Colonic mucosa (tissue), 4 donors: ENCODE results near the gene AFAP1L1. TPM values are rescaled to one million over a fixed set of nuclear protein-coding genes. Genes with fewer than 3 reads are reported as not detected.

Experiments
- DNase-seq: peaks from one replicate; pipeline ENCODE4 v3.0.0-alpha.2; 2020
- H3K27ac ChIP-seq: fragments of 200-600 bp; one replicate; pipeline ENCODE4 v1.8.0; 2021
- H3K27me3 ChIP-seq: fragments of 200-600 bp; one replicate; pipeline ENCODE4 v1.8.0; 2021
- H3K36me3 ChIP-seq: fragments of 200-600 bp; one replicate; pipeline ENCODE4 v1.8.0; 2021
- H3K4me1 ChIP-seq: fragments of 200-600 bp; one replicate; pipeline ENCODE4 v1.8.0; 2021; ENCODE audit warnings: mild to moderate bottlenecking
- H3K4me3 ChIP-seq: fragments of 200-600 bp; one replicate; pipeline ENCODE4 v1.8.0; 2021
- H3K9ac ChIP-seq, 2 donors: one replicate each; pipeline ENCODE4 v1.7.0; 2013; ENCODE audit warnings: control low read depth in 2 of 2, low read depth in 2 of 2, low read length in 2 of 2
- H3K9me3 ChIP-seq: fragments of 200-600 bp; one replicate; pipeline ENCODE4 v1.8.0; 2021
- intact Hi-C: fragments of 100-400 bp; cut with DNase I; formaldehyde crosslinking; loops from one replicate; pipeline ENCODE4 v1.14.1; 2022
- total RNA-seq, 2 donors: library from RNA; stranded (reverse); fragmentation: NEBNext Ultra II Directional in 1 of 2; extraction: Animal tissue kit (Norgen Biotek cat#: 25700) in 1 of 2; gene quantifications; one replicate each; pipeline ENCODE4 v1.2.1, GENCODE V29; 2021
- TF ChIP-seq, protein P1 (sequence below): fragments of 200-600 bp; IDR thresholded peaks from one replicate; pipeline ENCODE4 v1.8.0; 2022; ENCODE audit warnings: antibody characterized with exemption, mild to moderate bottlenecking
- donor health status: healthy.
- donor health status: DM: no; HTN: no; CAD: no.
- donor health status: DM: no; HTN: no; CAD: no.

AFAP1L1 gene
- total RNA-seq, 2 donors from 2014 or later = 1.6 to 4.0 TPM

DNA sequence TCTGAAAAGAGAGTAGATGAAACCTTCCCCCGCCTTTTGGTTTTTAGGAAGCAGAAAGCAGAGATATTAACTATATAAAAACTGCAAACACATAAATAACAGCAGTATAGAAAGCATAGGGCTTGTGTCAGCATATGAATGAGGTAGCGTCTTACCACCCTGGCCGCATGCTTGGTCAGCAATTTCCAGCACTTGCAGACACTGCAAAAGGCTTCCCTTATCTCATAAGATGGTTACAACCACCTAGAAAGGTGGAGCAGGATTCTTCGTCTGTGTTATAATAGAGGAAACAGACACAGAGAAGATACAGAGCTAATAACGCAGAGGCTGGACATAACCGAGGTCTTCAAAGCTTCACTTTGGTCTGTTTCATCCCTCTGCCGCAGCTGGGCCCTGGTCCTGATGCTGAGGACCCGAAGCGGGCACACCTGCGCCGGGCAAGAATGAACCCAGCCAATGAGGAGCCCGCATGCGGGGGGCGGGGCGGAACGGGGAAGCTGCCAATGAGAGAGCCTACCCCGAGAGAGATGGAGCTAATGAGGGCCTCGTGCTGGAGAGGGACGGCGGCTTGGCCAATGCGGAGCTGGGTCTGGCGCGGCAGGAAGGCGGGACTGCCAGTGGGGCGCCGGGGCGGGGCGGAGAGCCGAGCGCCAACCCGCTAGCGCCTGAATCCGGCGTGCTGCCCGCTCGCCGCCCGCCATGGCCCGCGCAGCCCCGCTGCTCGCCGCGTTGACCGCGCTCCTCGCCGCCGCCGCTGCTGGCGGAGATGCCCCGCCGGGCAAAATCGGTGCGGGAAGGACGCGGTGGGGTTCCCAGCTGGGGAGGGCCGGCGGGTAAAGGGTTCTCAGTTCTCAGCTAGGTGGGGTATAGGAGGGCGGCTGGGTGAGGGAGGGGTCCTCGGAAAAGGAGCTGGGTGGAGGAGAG lies 86.0 kb downstream of the AFAP1L1 start, which contains the start of gene PCYOX1L:
Gene PCYOX1L, plus strand, starts transcription at position 677 of the 924 bp plus-strand sequence. Its CDS starts 23 bp downstream, at position 700.
- H3K9me3 ChIP-seq = no peaks in the 10 kb centered on the region
- peak within 1 kb of the TSS; percentile 67 for H3K9ac ChIP-seq
- TF ChIP-seq, protein P1, sequence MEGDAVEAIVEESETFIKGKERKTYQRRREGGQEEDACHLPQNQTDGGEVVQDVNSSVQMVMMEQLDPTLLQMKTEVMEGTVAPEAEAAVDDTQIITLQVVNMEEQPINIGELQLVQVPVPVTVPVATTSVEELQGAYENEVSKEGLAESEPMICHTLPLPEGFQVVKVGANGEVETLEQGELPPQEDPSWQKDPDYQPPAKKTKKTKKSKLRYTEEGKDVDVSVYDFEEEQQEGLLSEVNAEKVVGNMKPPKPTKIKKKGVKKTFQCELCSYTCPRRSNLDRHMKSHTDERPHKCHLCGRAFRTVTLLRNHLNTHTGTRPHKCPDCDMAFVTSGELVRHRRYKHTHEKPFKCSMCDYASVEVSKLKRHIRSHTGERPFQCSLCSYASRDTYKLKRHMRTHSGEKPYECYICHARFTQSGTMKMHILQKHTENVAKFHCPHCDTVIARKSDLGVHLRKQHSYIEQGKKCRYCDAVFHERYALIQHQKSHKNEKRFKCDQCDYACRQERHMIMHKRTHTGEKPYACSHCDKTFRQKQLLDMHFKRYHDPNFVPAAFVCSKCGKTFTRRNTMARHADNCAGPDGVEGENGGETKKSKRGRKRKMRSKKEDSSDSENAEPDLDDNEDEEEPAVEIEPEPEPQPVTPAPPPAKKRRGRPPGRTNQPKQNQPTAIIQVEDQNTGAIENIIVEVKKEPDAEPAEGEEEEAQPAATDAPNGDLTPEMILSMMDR = no peak
- DNase-seq = peak; percentile 93
- H3K27ac ChIP-seq = no peak within 1 kb of the TSS
- H3K36me3 ChIP-seq = no peaks in the 10 kb centered on the region
- H3K4me1 ChIP-seq = no peaks in the 10 kb centered on the region
- H3K27me3 ChIP-seq = no peaks in the 10 kb centered on the region
- H3K4me3 ChIP-seq = peak within 1 kb of the TSS; percentile 70
- intact Hi-C loops = no loop called here

DNA sequence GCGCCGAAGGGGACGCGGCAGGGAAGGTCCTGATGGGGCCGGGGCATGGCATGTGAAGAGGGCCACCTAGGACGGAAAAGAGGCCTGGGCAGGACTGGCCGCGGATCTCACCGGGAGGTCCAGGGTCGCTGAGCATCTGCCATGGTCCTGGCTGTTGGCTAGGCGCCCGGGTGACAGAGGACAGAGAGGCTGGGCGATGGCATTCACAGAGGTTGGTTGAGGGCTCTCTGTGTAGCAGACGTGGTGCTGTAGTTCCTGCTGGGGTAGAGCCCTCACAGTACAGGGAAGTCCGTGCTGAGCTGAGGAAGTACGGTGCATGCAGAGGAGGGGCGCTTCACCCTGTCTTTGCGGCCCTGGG lies 86.6 kb downstream of the AFAP1L1 start:
- no peak overlapping the region for H3K27ac ChIP-seq
- peak overlapping the region; percentile 70 for H3K4me3 ChIP-seq
- no peaks in the 10 kb centered on the region for H3K36me3 ChIP-seq
- no peaks in the 10 kb centered on the region for H3K4me1 ChIP-seq
- no peaks in the 10 kb centered on the region for H3K27me3 ChIP-seq
- H3K9ac ChIP-seq = peak overlapping the region; percentile 67
- H3K9me3 ChIP-seq = no peaks in the 10 kb centered on the region
- intact Hi-C loops = no loop called here
- peak; percentile 44 for DNase-seq
- TF ChIP-seq, protein P1 = no peak

DNA sequence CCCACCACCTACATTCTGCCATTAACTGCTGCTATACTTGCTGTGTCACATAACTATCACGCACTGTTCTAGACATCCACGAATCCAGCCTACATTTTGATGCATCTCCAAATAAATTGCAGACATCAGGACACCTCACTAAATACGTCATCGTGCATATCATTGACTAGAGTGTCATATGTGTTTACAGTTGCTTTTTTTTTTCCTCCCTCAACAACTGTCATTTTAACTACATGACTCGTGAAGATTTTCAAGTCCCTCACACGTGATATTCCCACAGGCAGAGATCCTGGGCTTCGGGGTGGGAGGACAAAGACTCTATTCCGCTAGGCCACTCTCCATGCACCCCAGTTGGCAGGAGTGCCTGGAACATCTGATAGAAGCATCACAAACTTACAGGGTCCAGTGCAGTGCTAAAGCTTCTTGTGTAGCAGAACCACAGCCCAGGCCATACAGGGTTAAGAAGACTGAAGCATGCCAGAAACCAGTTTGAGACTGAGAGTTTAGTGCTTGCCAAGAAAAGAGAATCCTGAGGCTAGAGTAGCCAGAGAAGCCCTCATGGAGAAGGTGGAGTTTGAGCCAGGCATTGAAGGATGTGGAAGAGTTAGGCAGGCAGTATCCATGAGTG lies 87.3 kb downstream of the AFAP1L1 start:
- peak overlapping the region in 1 of 2 donors; percentile 67 for H3K9ac ChIP-seq
- H3K9me3 ChIP-seq = no peaks in the 10 kb centered on the region
- no peaks in the 10 kb centered on the region for H3K36me3 ChIP-seq
- H3K27me3 ChIP-seq = no peaks in the 10 kb centered on the region
- intact Hi-C loops = no loop called here
- no peak overlapping the region for H3K27ac ChIP-seq
- TF ChIP-seq, protein P1 = no peak
- H3K4me3 ChIP-seq = no peak overlapping the region
- DNase-seq = no peak
- no peaks in the 10 kb centered on the region for H3K4me1 ChIP-seq

DNA sequence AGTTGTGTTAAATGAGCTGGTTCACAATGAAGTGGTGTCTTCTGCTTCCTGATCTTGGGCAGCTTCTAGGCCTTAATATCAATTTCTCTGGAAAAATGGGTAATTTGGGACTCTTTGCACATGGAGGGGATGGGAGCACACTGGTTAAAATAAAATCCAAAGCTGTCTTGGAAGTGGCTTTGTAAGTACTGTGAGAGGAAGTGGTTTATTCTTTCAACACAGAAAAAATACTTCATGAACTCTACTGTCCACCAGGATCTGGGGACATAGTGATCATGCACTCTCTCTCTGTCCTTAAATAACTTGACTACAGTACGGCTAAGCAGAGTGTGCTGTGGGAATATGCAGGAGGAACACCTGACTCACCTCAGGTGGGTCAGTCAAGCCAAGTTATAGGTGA lies 88.6 kb downstream of the AFAP1L1 start:
- intact Hi-C loops = no loop called here

DNA sequence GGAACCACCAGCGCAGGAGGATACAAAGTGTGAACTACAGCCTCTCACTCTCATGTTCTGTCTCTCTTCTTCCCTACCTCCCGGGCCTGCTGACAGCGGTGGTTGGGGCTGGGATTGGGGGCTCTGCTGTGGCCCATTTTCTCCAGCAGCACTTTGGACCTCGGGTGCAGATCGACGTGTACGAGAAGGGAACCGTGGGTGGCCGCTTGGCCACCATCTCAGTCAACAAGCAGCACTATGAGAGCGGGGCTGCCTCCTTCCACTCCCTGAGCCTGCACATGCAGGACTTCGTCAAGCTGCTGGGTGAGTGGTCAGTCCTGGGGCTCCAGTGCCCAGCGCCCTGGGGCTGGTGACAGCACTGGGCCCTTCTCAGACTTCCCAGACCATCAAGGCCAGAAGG lies 90.9 kb downstream of the AFAP1L1 start:
- H3K4me1 ChIP-seq = no peaks in the 10 kb centered on the region
- no peaks in the 10 kb centered on the region for H3K36me3 ChIP-seq
- no peak for DNase-seq
- H3K27ac ChIP-seq = no peak overlapping the region
- TF ChIP-seq, protein P1 = no peak
- no peak overlapping the region for H3K4me3 ChIP-seq
- no peak overlapping the region for H3K9ac ChIP-seq
- intact Hi-C loops = no loop called here
- no peaks in the 10 kb centered on the region for H3K27me3 ChIP-seq
- no peaks in the 10 kb centered on the region for H3K9me3 ChIP-seq

More for the DNA sequence above, 88.6 kb downstream of the AFAP1L1 start:
- Histone ChIP-seq H3K4me1 (no peaks in the 10 kb centered on the region), H3K9ac (no peak overlapping the region), H3K4me3 (no peak overlapping the region), H3K9me3 (no peaks in the 10 kb centered on the region), H3K27ac (no peak overlapping the region), H3K27me3 (no peaks in the 10 kb centered on the region), H3K36me3 (no peaks in the 10 kb centered on the region)
- TF ChIP-seq, protein P1 = no peak
- no peak for DNase-seq
